GM23248 (cell line): ENCODE results near the gene NHERF1.

ENCODE experiments used
- EZH2 ChIP-seq: fragments of 200-600 bp; sonication (generic); IDR thresholded peaks from 2 replicates; pipeline ENCODE4 v1.6.1; 2018; ENCODE audit warnings: antibody characterized with exemption, mild to moderate bottlenecking; ENCODE audit not compliant: insufficient read depth, poor library complexity, severe bottlenecking
- EZH2phosphoT487 ChIP-seq: fragments of 200-600 bp; sonication (generic); IDR thresholded peaks from 2 replicates; pipeline ENCODE4 v1.6.1; 2018; ENCODE audit warnings: antibody characterized with exemption, moderate library complexity, mild to moderate bottlenecking, low read depth; ENCODE audit not compliant: insufficient read depth

DNA sequence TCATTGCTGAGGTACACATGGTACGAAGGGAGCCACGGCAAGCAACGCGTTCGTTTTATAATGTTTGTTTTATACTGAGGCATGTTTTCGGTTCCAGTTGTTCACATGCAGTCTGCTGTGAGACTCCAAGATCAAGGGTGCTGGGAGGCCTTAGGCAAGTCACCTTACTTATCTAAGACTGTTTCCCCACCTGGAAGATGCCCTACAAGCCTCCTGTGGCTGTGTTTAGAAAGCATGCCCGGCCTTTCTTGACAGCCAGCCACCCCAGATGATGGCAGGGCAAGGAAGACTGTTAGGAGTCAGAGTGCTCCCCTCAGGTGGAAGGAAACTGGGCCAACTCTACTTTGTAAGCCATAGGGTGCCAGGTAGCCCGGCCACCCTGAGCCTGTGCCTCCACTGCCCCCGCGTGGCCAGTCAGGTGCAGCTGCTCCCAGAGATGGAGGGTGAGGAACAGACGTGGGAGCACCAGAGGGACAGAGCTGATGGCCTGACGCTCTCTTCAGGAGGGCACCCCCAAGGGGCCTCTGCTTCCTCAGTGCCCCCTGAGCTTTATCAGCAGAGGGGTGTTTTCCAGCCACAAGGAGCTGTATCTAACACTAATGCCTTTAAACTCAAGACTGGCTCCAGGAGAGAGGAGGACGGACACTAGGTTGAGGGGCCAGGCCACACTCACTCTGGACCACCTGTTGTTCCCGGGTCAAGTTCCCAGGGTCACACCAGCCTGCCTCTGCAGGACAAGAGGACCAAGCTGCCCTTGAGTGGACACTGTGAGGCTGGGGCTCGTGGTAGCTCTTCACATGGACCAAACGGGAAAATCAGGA lies 22.3 kb downstream of the NHERF1 start:
- no peak for TF ChIP-seq EZH2
- no peak for TF ChIP-seq EZH2phosphoT487
